Endothelial cell (in vitro differentiated cells): ENCODE measurements around the gene ABCG1. TPM values are rescaled to one million over a fixed set of nuclear protein-coding genes. Genes with fewer than 3 reads are reported as not detected.
A peak's percentile ranks its signal among the peaks of the same experiment; 100 is the strongest.

ENCODE experiments used
- DNase-seq: peaks from one replicate; pipeline ENCODE4 v3.0.0; 2021; ENCODE audit warnings: low spot score
- H3K27ac Mint-ChIP-seq: one replicate; pipeline ENCODE4 v1.8.0; 2021; ENCODE audit warnings: mixed read lengths, inconsistent platforms; ENCODE audit not compliant: unreplicated experiment
- H3K27me3 Mint-ChIP-seq: one replicate; pipeline ENCODE4 v1.8.0; 2021; ENCODE audit warnings: mild to moderate bottlenecking, moderate library complexity, mixed read lengths, inconsistent platforms; ENCODE audit not compliant: unreplicated experiment
- H3K36me3 Mint-ChIP-seq: one replicate; pipeline ENCODE4 v1.8.0; 2021; ENCODE audit warnings: mild to moderate bottlenecking, low read depth, mixed read lengths, inconsistent platforms; ENCODE audit not compliant: unreplicated experiment
- H3K4me1 Mint-ChIP-seq: one replicate; pipeline ENCODE4 v1.8.0; 2021; ENCODE audit warnings: mild to moderate bottlenecking, mixed read lengths, inconsistent platforms; ENCODE audit not compliant: unreplicated experiment
- H3K4me3 Mint-ChIP-seq: one replicate; pipeline ENCODE4 v1.8.0; 2021; ENCODE audit warnings: mild to moderate bottlenecking, mixed read lengths, inconsistent platforms; ENCODE audit not compliant: unreplicated experiment
- H3K9me3 Mint-ChIP-seq: one replicate; pipeline ENCODE4 v1.8.0; 2021; ENCODE audit warnings: mixed read lengths, inconsistent platforms; ENCODE audit not compliant: unreplicated experiment
- total RNA-seq: library from RNA; stranded (reverse); fragmentation: NEBNext Ultra II Directional; extraction: Animal tissue kit (Norgen Biotek cat#: 25700); gene quantifications from one replicate; pipeline ENCODE4 v1.2.1, GENCODE V29; 2021; ENCODE audit not compliant: unreplicated experiment
- TF ChIP-seq, protein P1 (sequence below): fragments of 200-600 bp; sonication (generic); IDR thresholded peaks from one replicate; pipeline ENCODE4 v1.5.0; 2021; ENCODE audit warnings: antibody characterized with exemption; ENCODE audit not compliant: unreplicated experiment

ABCG1 gene
- total RNA-seq, 1 donor from 2014 or later, result 48.9 TPM

DNA sequence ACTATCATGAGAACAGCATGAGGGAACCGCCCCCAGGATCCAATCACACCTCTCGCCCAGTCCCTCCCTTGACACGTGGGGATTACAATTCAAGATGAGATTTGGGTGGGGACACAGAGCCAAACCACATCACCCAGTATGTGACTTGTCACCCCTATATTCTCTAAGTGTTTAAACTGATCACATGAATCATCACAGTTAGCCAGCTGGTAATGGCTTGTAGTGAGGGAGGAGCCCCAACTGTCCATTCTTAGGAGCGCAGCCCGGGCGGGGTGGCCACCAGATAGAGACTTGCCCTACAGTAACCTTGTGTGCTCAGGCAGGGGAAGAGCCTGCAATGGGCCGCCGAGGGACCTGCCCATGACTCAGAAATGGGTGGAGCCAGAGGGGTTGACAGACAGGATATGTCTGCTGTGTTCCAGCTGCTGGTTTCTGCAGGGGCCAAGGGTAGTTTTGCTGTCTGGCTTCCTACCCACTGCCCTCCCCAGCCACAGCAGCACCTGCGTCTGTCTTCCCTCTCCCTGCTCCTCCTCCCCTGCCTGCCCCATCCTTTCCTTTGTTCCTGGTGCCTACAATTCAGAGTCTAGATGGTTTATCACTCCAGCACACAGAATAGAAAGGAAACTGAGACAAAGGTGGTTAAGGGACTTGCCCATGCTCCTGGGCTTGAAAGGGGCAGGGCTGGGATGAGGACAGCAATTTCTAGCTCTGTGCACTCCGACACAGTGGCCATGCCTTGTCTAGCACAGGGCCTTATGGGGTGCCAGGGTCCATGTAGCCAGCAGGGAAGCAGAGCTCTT lies 9.2 kb downstream of the ABCG1 start:
- Mint-ChIP-seq H3K27me3 (peaks cover 6% of the 10 kb centered on the region), H3K27ac (peak overlapping the region; percentile 85), H3K4me3 (peak overlapping the region; percentile 42), H3K9me3 (no peaks in the 10 kb centered on the region), H3K36me3 (peaks cover 29% of the 10 kb centered on the region), H3K4me1 (peaks cover 50% of the 10 kb centered on the region)
- peak; percentile 61 for DNase-seq
- TF ChIP-seq, protein P1, sequence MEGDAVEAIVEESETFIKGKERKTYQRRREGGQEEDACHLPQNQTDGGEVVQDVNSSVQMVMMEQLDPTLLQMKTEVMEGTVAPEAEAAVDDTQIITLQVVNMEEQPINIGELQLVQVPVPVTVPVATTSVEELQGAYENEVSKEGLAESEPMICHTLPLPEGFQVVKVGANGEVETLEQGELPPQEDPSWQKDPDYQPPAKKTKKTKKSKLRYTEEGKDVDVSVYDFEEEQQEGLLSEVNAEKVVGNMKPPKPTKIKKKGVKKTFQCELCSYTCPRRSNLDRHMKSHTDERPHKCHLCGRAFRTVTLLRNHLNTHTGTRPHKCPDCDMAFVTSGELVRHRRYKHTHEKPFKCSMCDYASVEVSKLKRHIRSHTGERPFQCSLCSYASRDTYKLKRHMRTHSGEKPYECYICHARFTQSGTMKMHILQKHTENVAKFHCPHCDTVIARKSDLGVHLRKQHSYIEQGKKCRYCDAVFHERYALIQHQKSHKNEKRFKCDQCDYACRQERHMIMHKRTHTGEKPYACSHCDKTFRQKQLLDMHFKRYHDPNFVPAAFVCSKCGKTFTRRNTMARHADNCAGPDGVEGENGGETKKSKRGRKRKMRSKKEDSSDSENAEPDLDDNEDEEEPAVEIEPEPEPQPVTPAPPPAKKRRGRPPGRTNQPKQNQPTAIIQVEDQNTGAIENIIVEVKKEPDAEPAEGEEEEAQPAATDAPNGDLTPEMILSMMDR, result no peak

DNA sequence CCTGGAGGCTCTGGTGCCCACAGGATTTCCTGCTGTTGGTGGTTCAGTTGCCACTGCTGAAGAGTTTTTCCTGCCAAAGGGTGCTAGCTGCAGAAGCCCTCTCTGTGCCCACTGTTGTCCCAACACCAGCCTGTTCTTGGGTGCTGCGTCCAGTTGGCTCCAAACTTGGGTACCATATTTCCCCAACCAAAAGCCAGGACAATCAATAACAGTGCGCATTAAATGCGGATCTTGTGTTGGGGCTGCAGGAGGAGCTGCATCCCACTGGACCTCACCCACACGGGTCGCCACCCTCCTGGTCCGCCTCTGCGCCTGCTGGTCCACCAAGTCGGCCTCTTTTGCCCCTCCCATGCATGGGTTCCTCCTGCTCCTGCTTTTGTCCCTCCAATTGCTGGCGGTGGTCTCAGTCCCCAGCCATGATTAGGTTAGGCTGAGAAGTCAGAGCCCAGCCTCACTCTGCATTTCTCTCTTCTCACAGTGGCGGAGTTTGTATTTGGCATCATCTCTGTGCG lies 9.8 kb downstream of the ABCG1 start:
- H3K9me3 Mint-ChIP-seq, result no peaks in the 10 kb centered on the region
- peaks cover 6% of the 10 kb centered on the region for H3K27me3 Mint-ChIP-seq
- TF ChIP-seq, protein P1, result no peak
- DNase-seq, result no peak
- H3K36me3 Mint-ChIP-seq, result peaks cover 24% of the 10 kb centered on the region
- H3K4me3 Mint-ChIP-seq, result no peak overlapping the region
- peaks cover 55% of the 10 kb centered on the region for H3K4me1 Mint-ChIP-seq
- H3K27ac Mint-ChIP-seq, result peak overlapping the region; percentile 54

DNA sequence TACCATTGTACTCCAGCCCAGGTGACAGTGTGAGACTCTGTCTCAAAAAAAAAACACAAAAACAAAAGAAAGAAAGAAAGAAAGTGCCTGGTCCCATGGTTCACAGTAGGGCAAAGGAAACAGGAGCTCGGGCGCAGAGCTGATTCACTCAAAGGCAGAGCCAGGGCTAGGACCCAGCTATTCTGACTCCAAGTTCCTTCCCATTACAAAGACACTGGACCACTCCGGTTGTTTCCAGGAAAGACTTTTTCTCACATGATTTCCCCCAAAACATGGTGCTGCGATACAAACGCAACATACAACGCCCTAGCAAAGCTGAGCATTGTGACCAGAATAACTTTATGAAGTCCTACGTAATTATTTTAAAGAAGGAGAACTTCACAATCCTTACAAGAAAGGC lies 10.7 kb downstream of the ABCG1 start:
- DNase-seq, result no peak
- peaks cover 24% of the 10 kb centered on the region for H3K36me3 Mint-ChIP-seq
- peaks cover 58% of the 10 kb centered on the region for H3K4me1 Mint-ChIP-seq
- peak overlapping the region; percentile 6 for H3K27ac Mint-ChIP-seq
- H3K4me3 Mint-ChIP-seq, result no peak overlapping the region
- H3K9me3 Mint-ChIP-seq, result no peaks in the 10 kb centered on the region
- TF ChIP-seq, protein P1, result no peak
- peaks cover 6% of the 10 kb centered on the region for H3K27me3 Mint-ChIP-seq

DNA sequence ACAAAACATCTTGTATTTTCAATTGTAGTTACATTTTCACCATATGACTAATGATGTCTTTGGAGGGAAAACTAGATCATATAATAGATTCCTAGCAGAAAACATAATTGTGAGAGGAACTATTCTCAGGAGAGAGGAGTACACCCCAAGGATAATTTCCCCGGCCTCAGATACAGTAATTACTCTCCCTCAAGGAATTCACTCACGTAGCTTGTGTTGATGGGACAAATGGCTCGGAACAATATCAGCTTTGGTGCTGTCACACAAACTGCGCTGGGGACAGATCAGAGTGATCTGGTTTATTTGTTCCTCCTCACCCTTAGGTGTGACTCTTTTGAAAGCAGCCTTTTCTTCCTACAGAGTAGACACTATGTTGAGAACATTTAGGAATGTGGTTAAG lies 11.2 kb downstream of the ABCG1 start:
- TF ChIP-seq, protein P1, result no peak
- Mint-ChIP-seq H3K4me1 (peaks cover 60% of the 10 kb centered on the region), H3K36me3 (peaks cover 22% of the 10 kb centered on the region), H3K27me3 (peaks cover 7% of the 10 kb centered on the region), H3K9me3 (no peaks in the 10 kb centered on the region), H3K27ac (peak overlapping the region; percentile 6), H3K4me3 (no peak overlapping the region)
- no peak for DNase-seq

DNA sequence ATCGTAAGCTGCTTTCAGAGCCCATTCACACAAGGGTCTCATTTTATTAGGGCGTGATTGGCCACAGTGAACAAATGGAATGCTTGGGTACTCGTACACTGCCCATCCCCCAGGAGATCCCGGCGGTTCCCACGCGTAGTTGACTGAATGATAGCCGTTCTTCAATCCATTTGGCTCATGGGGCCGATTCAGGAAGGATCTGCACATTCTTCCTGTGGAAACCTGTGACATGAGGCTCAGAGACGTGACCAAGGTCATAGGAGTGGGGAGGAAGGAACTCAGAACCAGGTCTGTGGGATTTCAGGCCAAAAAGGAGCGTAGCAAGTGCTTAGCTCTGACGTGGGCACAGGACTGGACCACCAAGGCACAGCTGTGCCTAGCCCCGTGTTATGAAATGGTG lies 11.7 kb downstream of the ABCG1 start:
- Mint-ChIP-seq H3K9me3 (no peaks in the 10 kb centered on the region), H3K27me3 (peaks cover 8% of the 10 kb centered on the region), H3K36me3 (peaks cover 25% of the 10 kb centered on the region), H3K4me1 (peaks cover 64% of the 10 kb centered on the region), H3K4me3 (no peak overlapping the region), H3K27ac (no peak overlapping the region)
- TF ChIP-seq, protein P1, result no peak
- DNase-seq, result no peak
